PC-9 (cell line): Measurements from ENCODE around the gene URM1. TPM values are rescaled to one million over a fixed set of nuclear protein-coding genes. Genes with fewer than 3 reads are reported as not detected.

Experiments
- BruUV-seq: library from RNA; stranded (reverse); fragments of 400-500 nt; replicated peaks from 2 replicates; lab custom pipeline; 2021; lab: Mats Ljungman, UMichigan
- CTCF ChIA-PET: fragments of 300-600 bp; sonication (Branson Sonifier 250); formaldehyde crosslinking; loops from one replicate; lab custom pipeline; 2022; ENCODE audit warnings: antibody characterized with exemption; lab: Charles Lee
- POLR2A ChIA-PET: fragments of 300-600 bp; sonication (Branson Sonifier 250); formaldehyde crosslinking; loops from one replicate; lab custom pipeline; 2022; ENCODE audit warnings: antibody characterized with exemption; ENCODE audit not compliant: unreplicated experiment; lab: Charles Lee
- DNase-seq, 2 experiments: peaks; one replicate each; pipeline versions ENCODE4 v3.0.0 to v3.0.0-alpha.2; 2015 to 2022; ENCODE audit warnings: mixed read lengths in 1 of 2
- H2AFZ ChIP-seq: fragments of 200-600 bp; sonication (generic); 2 replicates; pipeline ENCODE4 v1.8.1; 2017; ENCODE audit warnings: antibody characterized with exemption
- H3F3A ChIP-seq: fragments of 200-600 bp; sonication (generic); 2 replicates; pipeline ENCODE4 v1.8.1; 2017; ENCODE audit warnings: antibody characterized with exemption, mild to moderate bottlenecking, low read depth; ENCODE audit not compliant: insufficient read depth
- H3K27ac ChIP-seq: fragments of 200-600 bp; sonication (generic); 2 replicates; pipeline ENCODE4 v1.6.1; 2016; ENCODE audit warnings: mixed run types
- H3K27me3 ChIP-seq: fragments of 200-600 bp; sonication (generic); 2 replicates; pipeline ENCODE4 v1.6.1; 2016; ENCODE audit warnings: low read depth, mixed run types; ENCODE audit not compliant: insufficient read depth
- H3K36me3 ChIP-seq: fragments of 200-600 bp; sonication (generic); 2 replicates; pipeline ENCODE4 v1.6.1; 2016; ENCODE audit warnings: low read depth, mixed run types
- H3K4me1 ChIP-seq: fragments of 200-600 bp; sonication (generic); replicated peaks from 2 replicates; pipeline ENCODE4 v1.6.1; 2016; ENCODE audit warnings: mixed run types; ENCODE audit not compliant: insufficient read depth
- H3K4me2 ChIP-seq: fragments of 200-600 bp; sonication (generic); 2 replicates; pipeline ENCODE4 v1.6.1; 2017; ENCODE audit warnings: mixed run types
- H3K4me3 ChIP-seq: fragments of 200-600 bp; sonication (generic); 2 replicates; pipeline ENCODE4 v1.6.1; 2016; ENCODE audit warnings: mixed run types
- H3K79me2 ChIP-seq: fragments of 200-600 bp; sonication (generic); 2 replicates; pipeline ENCODE4 v1.6.1; 2017; ENCODE audit warnings: low read depth, mixed run types
- H3K9me2 ChIP-seq: fragments of 200-600 bp; sonication (generic); 2 replicates; pipeline ENCODE4 v1.8.1; 2017; ENCODE audit warnings: mild to moderate bottlenecking; ENCODE audit not compliant: insufficient read depth
- H3K9me3 ChIP-seq: fragments of 200-600 bp; sonication (generic); 2 replicates; pipeline ENCODE4 v1.8.1; 2016; ENCODE audit warnings: low read depth; ENCODE audit not compliant: insufficient read depth
- H4K20me1 ChIP-seq: fragments of 200-600 bp; sonication (generic); 2 replicates; pipeline ENCODE4 v1.8.1; 2017; ENCODE audit not compliant: insufficient read depth
- EZH2 ChIP-seq: fragments of 200-600 bp; sonication (generic); IDR thresholded peaks from 2 replicates; pipeline ENCODE4 v1.8.0; 2017; ENCODE audit warnings: antibody characterized with exemption, low read depth
- intact Hi-C: fragments of 100-400 bp; cut with micrococcal nuclease; formaldehyde crosslinking; loops from one replicate; pipeline ENCODE4 v1.10.0; 2022; ENCODE audit not compliant: unreplicated experiment
- total RNA-seq: library from RNA; stranded (reverse); gene quantifications from 2 replicates; pipeline ENCODE4 v1.2.3, GENCODE V29; 2021
- TF ChIP-seq, protein P1 (sequence below): fragments of 200-600 bp; sonication (generic); conservative IDR thresholded peaks from 2 replicates; pipeline ENCODE4 v1.6.1; 2017; ENCODE audit warnings: mixed run types, antibody characterized with exemption, mild to moderate bottlenecking, moderate library complexity

Gene URM1
- total RNA-seq, 1 experiment from 2014 or later: 98.1 TPM

DNA sequence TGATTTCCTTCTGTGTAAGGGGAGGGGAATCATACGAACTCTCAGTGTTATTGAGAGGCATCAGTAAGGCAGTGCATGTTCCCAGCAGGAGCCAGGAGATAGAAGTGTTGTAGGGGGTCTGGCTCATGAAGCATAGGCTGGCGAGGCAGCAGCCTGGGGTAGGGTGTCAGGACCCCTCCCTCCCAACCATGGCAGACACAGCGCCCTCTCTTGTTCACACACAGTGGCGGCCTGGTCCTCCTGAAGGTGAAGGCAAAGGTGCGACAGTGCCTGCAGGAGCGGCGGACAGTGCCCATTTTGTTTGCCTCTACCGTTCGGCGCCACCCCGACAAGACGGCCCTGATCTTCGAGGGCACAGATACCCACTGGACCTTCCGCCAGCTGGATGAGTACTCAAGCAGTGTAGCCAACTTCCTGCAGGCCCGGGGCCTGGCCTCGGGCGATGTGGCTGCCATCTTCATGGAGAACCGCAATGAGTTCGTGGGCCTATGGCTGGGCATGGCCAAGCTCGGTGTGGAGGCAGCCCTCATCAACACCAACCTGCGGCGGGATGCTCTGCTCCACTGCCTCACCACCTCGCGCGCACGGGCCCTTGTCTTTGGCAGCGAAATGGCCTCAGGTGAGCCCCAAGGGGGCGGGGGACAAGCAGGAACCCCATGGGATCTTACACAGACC, 26.1 kb upstream of the URM1 start:
- H3K4me2 ChIP-seq: no peak overlapping the region
- no peak overlapping the region for H2AFZ ChIP-seq
- POLR2A ChIA-PET: interaction anchor here (0.5 kb wide), 1 partner anchor 95 kb away, joined by 3 read pairs; no protein-coding TSS in a partner anchor
- H3K79me2 ChIP-seq: peaks cover 13% of the 10 kb centered on the region
- H3K27ac ChIP-seq: no peak overlapping the region
- H3K9me2 ChIP-seq: no peaks in the 10 kb centered on the region
- 0 out of 2 replicates have a peak, but pooled peaks cover 7% of the 10 kb centered on the region for H3K36me3 ChIP-seq
- intact Hi-C loops: loop anchor here (5.0 kb wide), 4 partner anchors 67 to 218 kb away; partner anchors contain the start of genes CIZ1, GOLGA2, PTGES2 and SWI5
- TF ChIP-seq, protein P1, sequence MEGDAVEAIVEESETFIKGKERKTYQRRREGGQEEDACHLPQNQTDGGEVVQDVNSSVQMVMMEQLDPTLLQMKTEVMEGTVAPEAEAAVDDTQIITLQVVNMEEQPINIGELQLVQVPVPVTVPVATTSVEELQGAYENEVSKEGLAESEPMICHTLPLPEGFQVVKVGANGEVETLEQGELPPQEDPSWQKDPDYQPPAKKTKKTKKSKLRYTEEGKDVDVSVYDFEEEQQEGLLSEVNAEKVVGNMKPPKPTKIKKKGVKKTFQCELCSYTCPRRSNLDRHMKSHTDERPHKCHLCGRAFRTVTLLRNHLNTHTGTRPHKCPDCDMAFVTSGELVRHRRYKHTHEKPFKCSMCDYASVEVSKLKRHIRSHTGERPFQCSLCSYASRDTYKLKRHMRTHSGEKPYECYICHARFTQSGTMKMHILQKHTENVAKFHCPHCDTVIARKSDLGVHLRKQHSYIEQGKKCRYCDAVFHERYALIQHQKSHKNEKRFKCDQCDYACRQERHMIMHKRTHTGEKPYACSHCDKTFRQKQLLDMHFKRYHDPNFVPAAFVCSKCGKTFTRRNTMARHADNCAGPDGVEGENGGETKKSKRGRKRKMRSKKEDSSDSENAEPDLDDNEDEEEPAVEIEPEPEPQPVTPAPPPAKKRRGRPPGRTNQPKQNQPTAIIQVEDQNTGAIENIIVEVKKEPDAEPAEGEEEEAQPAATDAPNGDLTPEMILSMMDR: no peak
- no peak for TF ChIP-seq EZH2
- BruUV-seq: no TSS peak
- CTCF ChIA-PET: no interaction called here
- H3K9me3 ChIP-seq: no peaks in the 10 kb centered on the region
- no peak for DNase-seq
- H3K27me3 ChIP-seq: no peaks in the 10 kb centered on the region
- H3F3A ChIP-seq: peaks cover under 1% of the 10 kb centered on the region; the same call in 1 of the 2 replicates
- H3K4me3 ChIP-seq: no peak overlapping the region
- no peaks in the 10 kb centered on the region; the same call in 1 of the 2 replicates for H3K4me1 ChIP-seq
- no peaks in the 10 kb centered on the region for H4K20me1 ChIP-seq

DNA sequence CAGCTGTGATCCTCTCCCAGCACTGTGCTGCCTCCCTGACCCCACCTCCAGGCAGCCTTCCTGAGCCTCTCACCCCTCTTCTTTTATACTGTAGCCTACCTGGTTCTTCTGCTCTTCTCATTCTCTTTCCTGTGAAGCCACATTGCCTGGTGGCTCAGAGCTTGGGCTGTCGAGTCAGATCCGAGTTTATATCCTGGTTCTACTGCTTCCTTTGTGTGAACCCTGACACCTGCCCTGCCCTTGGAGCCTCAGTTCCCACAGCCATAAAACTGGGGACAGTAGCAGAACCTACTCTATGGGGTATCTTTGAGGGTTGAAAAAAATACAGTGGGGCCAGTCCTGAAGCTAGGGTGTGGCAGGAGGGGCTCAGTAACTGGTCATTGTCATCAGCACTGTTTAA, 22.0 kb upstream of the URM1 start:
- TF ChIP-seq EZH2: no peak
- TF ChIP-seq, protein P1: no peak
- Histone ChIP-seq H3K36me3 (0 out of 2 replicates have a peak, but pooled peaks cover 7% of the 10 kb centered on the region), H3K9me2 (no peaks in the 10 kb centered on the region), H3F3A (no peaks in the 10 kb centered on the region), H4K20me1 (no peaks in the 10 kb centered on the region), H3K9me3 (no peaks in the 10 kb centered on the region), H3K4me3 (no peak overlapping the region), H3K79me2 (no peaks in the 10 kb centered on the region), H3K4me2 (no peak overlapping the region), H3K27ac (no peak overlapping the region), H2AFZ (no peak overlapping the region), H3K27me3 (no peaks in the 10 kb centered on the region), H3K4me1 (no peaks in the 10 kb centered on the region)
- POLR2A ChIA-PET: no interaction called here
- intact Hi-C loops: no loop called here
- CTCF ChIA-PET: no interaction called here
- no peak for DNase-seq
- BruUV-seq: no TSS peak

DNA sequence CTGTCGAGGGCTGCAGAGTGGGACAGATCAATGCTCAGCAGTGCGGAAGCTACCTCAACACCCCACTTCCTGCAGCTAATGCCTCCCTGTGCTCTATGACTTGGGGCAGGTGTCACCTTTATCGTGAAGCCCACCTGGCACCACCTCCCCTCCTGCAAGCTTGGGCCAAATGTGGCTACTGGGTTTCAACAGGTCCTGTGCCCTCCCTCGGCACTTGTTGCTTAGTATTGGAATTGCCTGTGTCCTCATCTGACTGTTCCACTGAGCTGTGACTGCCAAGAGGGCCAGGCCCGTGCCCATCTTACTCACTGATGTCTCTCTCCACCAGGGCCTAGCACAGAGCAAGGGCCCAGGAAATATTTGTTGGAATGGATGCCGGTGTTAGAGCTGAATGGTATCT, 21.4 kb upstream of the URM1 start:
- no peaks in the 10 kb centered on the region for H3K79me2 ChIP-seq
- H3K4me2 ChIP-seq: no peak overlapping the region
- H3K9me2 ChIP-seq: no peaks in the 10 kb centered on the region
- H3K27ac ChIP-seq: no peak overlapping the region
- H3K4me1 ChIP-seq: no peaks in the 10 kb centered on the region
- DNase-seq: no peak
- H4K20me1 ChIP-seq: no peaks in the 10 kb centered on the region
- CTCF ChIA-PET: no interaction called here
- intact Hi-C loops: no loop called here
- no peak overlapping the region for H2AFZ ChIP-seq
- H3K9me3 ChIP-seq: no peaks in the 10 kb centered on the region
- BruUV-seq: no TSS peak
- 0 out of 2 replicates have a peak, but pooled peaks cover 7% of the 10 kb centered on the region for H3K36me3 ChIP-seq
- H3K27me3 ChIP-seq: no peaks in the 10 kb centered on the region
- H3K4me3 ChIP-seq: no peak overlapping the region
- POLR2A ChIA-PET: no interaction called here
- no peaks in the 10 kb centered on the region for H3F3A ChIP-seq
- TF ChIP-seq EZH2: no peak
- TF ChIP-seq, protein P1: no peak
